GM06990 (cell line): Measurements from ENCODE around the gene UBLCP1.

ENCODE experiments used
- DNase-seq: peaks from one replicate; pipeline ENCODE4 v3.0.0-alpha.2; 2011; ENCODE audit not compliant: insufficient read length; ENCODE audit errors: extremely low read depth
- H3K27me3 ChIP-seq: replicated peaks from 2 replicates; pipeline ENCODE4 v1.6.0; 2011; ENCODE audit warnings: low read length; ENCODE audit not compliant: control insufficient read depth, insufficient read depth
- H3K36me3 ChIP-seq: 2 replicates; pipeline ENCODE4 v1.5.1; 2011; ENCODE audit warnings: low read length; ENCODE audit not compliant: control insufficient read depth, insufficient read depth
- H3K4me3 ChIP-seq: replicated peaks from 2 replicates; pipeline ENCODE4 v1.5.1; 2011; ENCODE audit warnings: low read depth, mild to moderate bottlenecking, control low read depth, low read length
- CTCF ChIP-seq: IDR thresholded peaks from 2 replicates; pipeline ENCODE4 v1.5.1; 2011; ENCODE audit warnings: low read length, control low read depth, mild to moderate bottlenecking, inconsistent platforms; ENCODE audit not compliant: insufficient read depth, poor library complexity, severe bottlenecking

UBLCP1 gene

GRCh38 chr5:159243385-159243784 is 19.7 kb upstream of the UBLCP1 start:
- DNase-seq = no peak
- no peaks in the 10 kb centered on the region for H3K27me3 ChIP-seq
- H3K4me3 ChIP-seq = no peak overlapping the region
- H3K36me3 ChIP-seq = no peaks in the 10 kb centered on the region
- TF ChIP-seq CTCF = no peak

- no peak for DNase-seq
- Histone ChIP-seq H3K27me3 (no peaks in the 10 kb centered on the region), H3K36me3 (no peaks in the 10 kb centered on the region), H3K4me3 (no peak overlapping the region)
- no peak for TF ChIP-seq CTCF
Observed at GRCh38 chr5:159244163-159244562, 18.9 kb upstream of the UBLCP1 start.

- no peaks in the 10 kb centered on the region for H3K27me3 ChIP-seq
- H3K36me3 ChIP-seq = no peaks in the 10 kb centered on the region
- H3K4me3 ChIP-seq = no peak overlapping the region
- no peak for TF ChIP-seq CTCF
- no peak for DNase-seq
Observed at GRCh38 chr5:159244890-159245289, 18.2 kb upstream of the UBLCP1 start.

- no peak for TF ChIP-seq CTCF
- no peak for DNase-seq
- no peaks in the 10 kb centered on the region; the same call in 1 of the 2 replicates for H3K27me3 ChIP-seq
- no peak overlapping the region for H3K4me3 ChIP-seq
- no peaks in the 10 kb centered on the region for H3K36me3 ChIP-seq
Observed at GRCh38 chr5:159249158-159249557, 13.9 kb upstream of the UBLCP1 start.

- Histone ChIP-seq H3K4me3 (no peak overlapping the region), H3K36me3 (no peaks in the 10 kb centered on the region), H3K27me3 (no peaks in the 10 kb centered on the region; the same call in 1 of the 2 replicates)
- TF ChIP-seq CTCF = no peak
- no peak for DNase-seq
Observed at GRCh38 chr5:159252195-159252594, 10.9 kb upstream of the UBLCP1 start.

- Histone ChIP-seq H3K4me3 (no peak overlapping the region), H3K36me3 (no peaks in the 10 kb centered on the region), H3K27me3 (no peaks in the 10 kb centered on the region; the same call in 1 of the 2 replicates)
- TF ChIP-seq CTCF = no peak
- no peak for DNase-seq
Observed at GRCh38 chr5:159257007-159257406, 6.1 kb upstream of the UBLCP1 start.
